Central memory CD8-positive, alpha-beta T cell (primary cell): Measurements from ENCODE around the gene PDE8B.
A peak's percentile ranks its signal among the peaks of the same experiment; 100 is the strongest.

ENCODE experiments used
- ATAC-seq: fragments of 150-1000 bp; cut with Tn5 transposase; replicated peaks from 2 replicates; pipeline ENCODE4 v1.10.0; 2022; ENCODE audit warnings: mild to moderate bottlenecking, moderate FRiP score, moderate number of reproducible peaks; ENCODE audit not compliant: poor library complexity, severe bottlenecking; ENCODE audit errors: extremely low read depth
- DNase-seq, 2 donors: peaks; one replicate each; pipeline ENCODE4 v3.0.0; 2021; ENCODE audit warnings: low spot score in 2 of 2
- H3K27ac Mint-ChIP-seq: one replicate; pipeline ENCODE4 v1.8.0; 2022; ENCODE audit warnings: low read depth, mild to moderate bottlenecking, moderate library complexity, mixed read lengths
- H3K27me3 Mint-ChIP-seq: one replicate; pipeline ENCODE4 v1.8.0; 2022; ENCODE audit warnings: mixed read lengths
- H3K36me3 Mint-ChIP-seq: one replicate; pipeline ENCODE4 v1.8.0; 2022; ENCODE audit warnings: mild to moderate bottlenecking, moderate library complexity, mixed read lengths; ENCODE audit not compliant: insufficient read depth
- H3K4me1 Mint-ChIP-seq: one replicate; pipeline ENCODE4 v1.8.0; 2022; ENCODE audit warnings: mixed read lengths
- H3K4me3 Mint-ChIP-seq: one replicate; pipeline ENCODE4 v1.8.0; 2022; ENCODE audit warnings: mild to moderate bottlenecking, moderate library complexity, mixed read lengths
- H3K9me3 Mint-ChIP-seq: one replicate; pipeline ENCODE4 v1.8.0; 2022; ENCODE audit warnings: mixed read lengths

Gene PDE8B

GRCh38 chr5:77200663-77201062, 9.8 kb upstream of the PDE8B start:
- Mint-ChIP-seq H3K27me3 (peaks cover 51% of the 10 kb centered on the region), H3K9me3 (no peaks in the 10 kb centered on the region), H3K36me3 (no peaks in the 10 kb centered on the region), H3K27ac (no peak overlapping the region), H3K4me1 (no peaks in the 10 kb centered on the region), H3K4me3 (no peak overlapping the region)
- DNase-seq = no peak
- ATAC-seq = no peak

GRCh38 chr5:77202145-77202544, 8.3 kb upstream of the PDE8B start:
- H3K36me3 Mint-ChIP-seq = no peaks in the 10 kb centered on the region

GRCh38 chr5:77204967-77205366, 5.5 kb upstream of the PDE8B start:
- H3K27ac Mint-ChIP-seq = no peak overlapping the region
- no peak for DNase-seq
- no peaks in the 10 kb centered on the region for H3K36me3 Mint-ChIP-seq
- peaks cover 4% of the 10 kb centered on the region for H3K4me1 Mint-ChIP-seq
- peaks cover 42% of the 10 kb centered on the region for H3K27me3 Mint-ChIP-seq
- ATAC-seq = no peak
- H3K4me3 Mint-ChIP-seq = no peak overlapping the region
- no peaks in the 10 kb centered on the region for H3K9me3 Mint-ChIP-seq

More at GRCh38 chr5:77202145-77202544, 8.3 kb upstream of the PDE8B start:
- H3K27ac Mint-ChIP-seq = no peak overlapping the region
- no peaks in the 10 kb centered on the region for H3K4me1 Mint-ChIP-seq
- ATAC-seq (no peak), DNase-seq (no peak)
- H3K27me3 Mint-ChIP-seq = peaks cover 49% of the 10 kb centered on the region
- no peaks in the 10 kb centered on the region for H3K9me3 Mint-ChIP-seq
- H3K4me3 Mint-ChIP-seq = no peak overlapping the region

DNA sequence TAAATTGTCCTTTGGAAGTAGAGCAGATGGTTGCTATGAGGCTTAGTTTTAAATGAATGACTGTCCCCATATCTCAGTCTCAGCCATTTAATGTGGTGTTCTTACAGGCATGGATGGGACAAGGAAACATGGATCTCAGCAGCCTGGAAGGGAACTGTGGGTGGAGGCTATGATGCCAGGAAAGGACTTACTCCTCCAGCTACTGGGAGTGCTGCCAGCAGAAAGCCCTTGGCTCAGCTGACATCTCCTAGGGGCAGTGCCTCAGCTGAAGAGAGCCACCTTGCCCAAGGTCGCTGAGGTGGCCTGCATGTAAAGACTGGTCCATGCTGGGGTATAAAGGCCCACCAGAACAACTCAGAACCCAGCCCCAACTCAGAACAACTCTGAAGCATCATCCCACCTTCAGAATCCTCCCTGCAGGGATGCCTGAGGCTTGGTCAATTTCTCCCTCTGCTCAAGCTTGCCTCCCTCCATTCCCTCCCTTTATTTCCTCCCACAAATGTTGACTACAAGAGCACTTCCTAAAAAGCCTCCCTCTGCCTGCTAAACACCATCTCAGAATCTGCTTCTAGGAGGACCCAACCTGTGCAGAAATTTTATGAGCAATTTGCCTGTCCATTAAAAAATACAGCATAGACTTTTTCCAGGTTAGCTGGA, 1.8 kb upstream of the PDE8B start:
- peaks cover 63% of the 10 kb centered on the region for H3K27me3 Mint-ChIP-seq
- no peak overlapping the region for H3K4me3 Mint-ChIP-seq
- H3K4me1 Mint-ChIP-seq = peaks cover 12% of the 10 kb centered on the region
- no peak for DNase-seq
- H3K9me3 Mint-ChIP-seq = no peaks in the 10 kb centered on the region
- H3K27ac Mint-ChIP-seq = no peak overlapping the region
- H3K36me3 Mint-ChIP-seq = peaks cover 2% of the 10 kb centered on the region
- ATAC-seq = no peak

DNA sequence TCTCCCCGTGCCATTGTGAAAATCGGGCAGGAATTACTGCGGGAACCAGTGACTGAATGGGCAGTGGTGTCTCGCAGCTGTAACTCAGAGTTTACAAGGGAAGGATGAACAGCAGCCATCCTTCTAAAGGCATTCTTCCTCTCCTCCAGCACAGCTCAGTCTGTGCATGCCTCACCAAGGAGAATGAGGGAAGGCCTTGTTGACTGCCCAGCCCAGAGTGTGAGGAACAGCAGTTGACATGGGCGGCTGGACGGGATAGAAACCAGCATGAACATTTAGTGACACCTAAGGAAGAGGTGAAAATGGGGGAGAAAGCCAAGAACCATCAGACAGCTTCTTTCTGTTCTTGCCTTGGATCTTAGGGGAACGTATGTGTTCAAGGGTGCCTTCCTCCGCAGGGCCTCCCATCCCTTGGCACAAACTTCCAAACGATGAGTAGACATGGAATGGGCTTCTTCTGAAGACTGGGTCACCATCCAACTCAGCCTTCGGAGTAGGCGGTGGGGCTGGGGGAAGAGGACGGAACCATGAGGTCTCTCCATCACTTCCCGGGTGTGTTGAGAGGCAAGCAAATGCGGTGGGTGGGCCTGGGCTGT, 887 bp upstream of the PDE8B start:
- Mint-ChIP-seq H3K27ac (no peak overlapping the region), H3K4me1 (peaks cover 12% of the 10 kb centered on the region), H3K4me3 (peak overlapping the region; percentile 73), H3K9me3 (no peaks in the 10 kb centered on the region), H3K27me3 (peaks cover 73% of the 10 kb centered on the region), H3K36me3 (peaks cover 2% of the 10 kb centered on the region)
- ATAC-seq = no peak
- DNase-seq = no peak

DNA sequence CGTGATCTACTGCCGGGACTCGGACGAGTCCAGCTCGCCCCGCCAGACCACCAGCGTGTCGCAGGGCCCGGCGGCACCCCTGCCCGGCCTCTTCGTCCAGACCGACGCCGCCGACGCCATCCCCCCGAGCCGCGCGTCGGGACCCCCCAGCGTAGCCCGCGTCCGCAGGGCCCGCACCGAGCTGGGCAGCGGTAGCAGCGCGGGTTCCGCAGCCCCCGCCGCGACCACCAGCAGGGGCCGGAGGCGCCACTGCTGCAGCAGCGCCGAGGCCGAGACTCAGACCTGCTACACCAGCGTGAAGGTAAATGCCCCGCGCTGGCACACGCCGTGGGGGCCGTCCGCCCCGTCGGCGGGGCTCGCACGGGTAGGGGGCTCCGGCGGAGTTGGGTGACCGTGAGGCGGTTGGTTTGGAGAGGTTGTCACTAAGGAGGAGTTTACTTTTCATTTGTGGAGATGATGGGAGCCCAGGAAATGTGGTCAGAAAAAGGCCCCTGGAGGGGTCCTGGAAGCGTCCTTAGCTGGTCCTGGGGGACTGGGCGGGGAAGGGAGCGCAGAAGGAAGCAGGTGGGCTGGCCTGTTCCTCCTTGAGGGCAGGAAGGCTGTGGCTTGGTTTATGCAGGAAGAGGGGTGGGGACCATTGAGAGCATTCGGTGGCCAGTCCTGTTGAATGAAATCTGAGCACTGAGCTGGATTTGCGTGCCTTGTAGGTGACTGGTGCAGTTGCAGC, 647 bp downstream of the PDE8B start:
- H3K36me3 Mint-ChIP-seq = peaks cover 2% of the 10 kb centered on the region
- no peaks in the 10 kb centered on the region for H3K9me3 Mint-ChIP-seq
- no peak overlapping the region for H3K27ac Mint-ChIP-seq
- peaks cover 12% of the 10 kb centered on the region for H3K4me1 Mint-ChIP-seq
- peaks cover 77% of the 10 kb centered on the region for H3K27me3 Mint-ChIP-seq
- no peak for DNase-seq
- no peak for ATAC-seq
- H3K4me3 Mint-ChIP-seq = peak overlapping the region; percentile 5

GRCh38 chr5:77211691-77212047, 1.2 kb downstream of the PDE8B start:
- Mint-ChIP-seq H3K27me3 (peaks cover 77% of the 10 kb centered on the region), H3K9me3 (no peaks in the 10 kb centered on the region), H3K27ac (no peak overlapping the region), H3K4me3 (peak overlapping the region; percentile 5), H3K4me1 (peaks cover 12% of the 10 kb centered on the region), H3K36me3 (peaks cover 2% of the 10 kb centered on the region)
- ATAC-seq (no peak), DNase-seq (no peak)

DNA sequence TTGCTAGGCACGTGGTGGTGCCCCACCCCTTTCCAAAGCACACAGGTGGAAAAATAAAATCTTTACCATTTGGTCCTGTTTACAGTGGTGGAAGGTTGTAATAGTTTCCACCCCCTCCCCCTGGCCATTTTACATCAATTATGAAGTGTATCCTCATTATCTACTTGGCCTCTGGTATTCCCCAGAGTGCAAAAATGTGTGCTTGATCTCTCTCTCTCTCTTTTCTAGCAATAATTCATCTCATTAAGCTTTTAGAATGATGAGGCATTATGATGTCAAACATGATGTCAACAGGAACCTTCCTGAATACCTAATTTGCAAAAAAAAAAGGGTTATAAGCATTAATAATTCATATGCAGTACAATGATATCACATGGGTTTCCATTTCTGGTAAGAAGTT, 3.1 kb downstream of the PDE8B start:
- Mint-ChIP-seq H3K27me3 (peaks cover 92% of the 10 kb centered on the region), H3K4me3 (no peak overlapping the region)

GRCh38 chr5:77214151-77214550, 3.7 kb downstream of the PDE8B start:
- DNase-seq (no peak), ATAC-seq (no peak)
- Mint-ChIP-seq H3K27me3 (peaks cover 92% of the 10 kb centered on the region), H3K4me3 (no peak overlapping the region), H3K36me3 (peaks cover 2% of the 10 kb centered on the region), H3K9me3 (no peaks in the 10 kb centered on the region), H3K4me1 (peaks cover 12% of the 10 kb centered on the region), H3K27ac (no peak overlapping the region)

More for the DNA sequence above, 3.1 kb downstream of the PDE8B start:
- no peaks in the 10 kb centered on the region for H3K9me3 Mint-ChIP-seq
- no peak for ATAC-seq
- peaks cover 12% of the 10 kb centered on the region for H3K4me1 Mint-ChIP-seq
- no peak overlapping the region for H3K27ac Mint-ChIP-seq
- DNase-seq = no peak
- peaks cover 2% of the 10 kb centered on the region for H3K36me3 Mint-ChIP-seq

GRCh38 chr5:77218263-77218662, 7.8 kb downstream of the PDE8B start:
- H3K4me1 Mint-ChIP-seq = no peaks in the 10 kb centered on the region
- H3K9me3 Mint-ChIP-seq = no peaks in the 10 kb centered on the region
- no peak overlapping the region for H3K27ac Mint-ChIP-seq
- no peaks in the 10 kb centered on the region for H3K36me3 Mint-ChIP-seq
- ATAC-seq (no peak), DNase-seq (no peak)
- H3K27me3 Mint-ChIP-seq = peaks cover 83% of the 10 kb centered on the region
- no peak overlapping the region for H3K4me3 Mint-ChIP-seq

GRCh38 chr5:77221115-77221514, 10.6 kb downstream of the PDE8B start:
- H3K9me3 Mint-ChIP-seq = no peaks in the 10 kb centered on the region
- H3K4me3 Mint-ChIP-seq = no peak overlapping the region
- DNase-seq (no peak), ATAC-seq (no peak)
- H3K36me3 Mint-ChIP-seq = no peaks in the 10 kb centered on the region
- no peak overlapping the region for H3K27ac Mint-ChIP-seq
- peaks cover 71% of the 10 kb centered on the region for H3K27me3 Mint-ChIP-seq
- no peaks in the 10 kb centered on the region for H3K4me1 Mint-ChIP-seq

DNA sequence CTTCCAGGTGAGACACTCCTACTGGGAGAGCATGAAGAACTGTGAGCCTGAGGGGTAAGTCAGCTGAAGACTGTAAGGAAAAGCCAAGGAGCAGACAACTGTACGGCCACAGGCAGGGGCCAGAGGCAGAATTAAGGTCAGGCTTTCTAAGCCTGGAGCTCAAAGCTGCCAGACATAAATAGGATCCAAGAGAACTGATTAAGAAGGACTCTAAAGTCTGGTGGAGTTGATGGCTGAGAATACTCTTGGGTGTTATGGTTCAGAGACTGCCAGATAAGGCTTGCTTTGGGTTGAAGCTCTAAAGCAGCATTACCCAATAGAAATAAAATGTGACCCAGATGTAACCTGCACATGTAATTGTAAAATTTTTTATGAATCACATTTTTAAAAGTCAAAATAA, 12.2 kb downstream of the PDE8B start:
- H3K27me3 Mint-ChIP-seq = peaks cover 55% of the 10 kb centered on the region
- H3K36me3 Mint-ChIP-seq = no peaks in the 10 kb centered on the region
- no peak for ATAC-seq
- H3K27ac Mint-ChIP-seq = no peak overlapping the region
- H3K4me1 Mint-ChIP-seq = no peaks in the 10 kb centered on the region
- no peak for DNase-seq
- no peak overlapping the region for H3K4me3 Mint-ChIP-seq
- no peaks in the 10 kb centered on the region for H3K9me3 Mint-ChIP-seq

- ATAC-seq (no peak), DNase-seq (no peak)
- H3K36me3 Mint-ChIP-seq = no peaks in the 10 kb centered on the region
- H3K27me3 Mint-ChIP-seq = peaks cover 47% of the 10 kb centered on the region
- no peak overlapping the region for H3K27ac Mint-ChIP-seq
- no peaks in the 10 kb centered on the region for H3K9me3 Mint-ChIP-seq
- no peaks in the 10 kb centered on the region for H3K4me1 Mint-ChIP-seq
- H3K4me3 Mint-ChIP-seq = no peak overlapping the region
Measured at GRCh38 chr5:77223653-77224052, 13.2 kb downstream of the PDE8B start.
